Activated T-helper 1 cell treated with anti-CD3 and anti-CD28 coated beads, Interleukin-12 subunit alpha, Interleukin-12 subunit beta, Interleukin-2, Interleukin-4 antibody, amounts not matched to agents 30 ng/mL and 10 ng/mL and 1 ng/mL, durations not matched to agents 14 hours and 24 hours and 36 hours (primary cell): ENCODE data around the gene DMAC2L. TPM values are rescaled to one million over a fixed set of nuclear protein-coding genes. Genes with fewer than 3 reads are reported as not detected.
"Not testable (repeated sequence)": the region's sequence is repeated elsewhere in the genome, so short reads cannot be mapped to it uniquely, and the experiment has no call there.

Experiments used
- DNase-seq: peaks from one replicate; pipeline ENCODE4 v3.0.0; 2021; ENCODE audit warnings: low spot score
- H3K27ac Mint-ChIP-seq: one replicate; pipeline ENCODE4 v1.8.0; 2021; ENCODE audit warnings: mild to moderate bottlenecking, mixed read lengths
- H3K27me3 Mint-ChIP-seq: one replicate; pipeline ENCODE4 v1.8.0; 2022; ENCODE audit warnings: mild to moderate bottlenecking, moderate library complexity, mixed read lengths; ENCODE audit not compliant: insufficient read depth
- H3K36me3 Mint-ChIP-seq: one replicate; pipeline ENCODE4 v1.8.0; 2021; ENCODE audit warnings: low read depth, mixed read lengths
- H3K4me1 Mint-ChIP-seq: one replicate; pipeline ENCODE4 v1.8.0; 2021; ENCODE audit warnings: low read depth, mixed read lengths
- H3K4me3 Mint-ChIP-seq: one replicate; pipeline ENCODE4 v1.8.0; 2021; ENCODE audit warnings: mild to moderate bottlenecking, moderate library complexity, mixed read lengths
- H3K9me3 Mint-ChIP-seq: one replicate; pipeline ENCODE4 v1.8.0; 2021; ENCODE audit warnings: mixed read lengths
- intact Hi-C: fragments of 100-400 bp; cut with micrococcal nuclease; formaldehyde crosslinking; loops from one replicate; pipeline ENCODE4 v1.15.1; 2024
- total RNA-seq: library from RNA; stranded (reverse); gene quantifications from 2 replicates; pipeline ENCODE4 v1.2.3, GENCODE V29; 2022

Gene DMAC2L
- total RNA-seq, 1 donor from 2014 or later, result 14.4 TPM

- intact Hi-C loops, result no loop called here
- Mint-ChIP-seq H3K27ac (no peak overlapping the region), H3K9me3 (no peaks in the 10 kb centered on the region), H3K4me1 (peaks cover 19% of the 10 kb centered on the region), H3K4me3 (no peak overlapping the region), H3K36me3 (peaks cover 10% of the 10 kb centered on the region), H3K27me3 (no peaks in the 10 kb centered on the region)
- DNase-seq, result no peak
Observed at GRCh38 chr14:50360851-50361250, 48.7 kb downstream of the DMAC2L start.

GRCh38 chr14:50361473-50362403, 49.6 kb downstream of the DMAC2L start:
- not testable (repeated sequence) for H3K27ac Mint-ChIP-seq, H3K9me3 Mint-ChIP-seq, DNase-seq, H3K36me3 Mint-ChIP-seq, H3K4me3 Mint-ChIP-seq, H3K27me3 Mint-ChIP-seq
- intact Hi-C loops, result loop anchor here (2.0 kb wide), 4 partner anchors 35 to 75 kb away; partner anchors contain the start of genes CDKL1, DMAC2L and L2HGDH
- H3K4me1 Mint-ChIP-seq, result peaks cover 26% of the 10 kb centered on the region

DNA sequence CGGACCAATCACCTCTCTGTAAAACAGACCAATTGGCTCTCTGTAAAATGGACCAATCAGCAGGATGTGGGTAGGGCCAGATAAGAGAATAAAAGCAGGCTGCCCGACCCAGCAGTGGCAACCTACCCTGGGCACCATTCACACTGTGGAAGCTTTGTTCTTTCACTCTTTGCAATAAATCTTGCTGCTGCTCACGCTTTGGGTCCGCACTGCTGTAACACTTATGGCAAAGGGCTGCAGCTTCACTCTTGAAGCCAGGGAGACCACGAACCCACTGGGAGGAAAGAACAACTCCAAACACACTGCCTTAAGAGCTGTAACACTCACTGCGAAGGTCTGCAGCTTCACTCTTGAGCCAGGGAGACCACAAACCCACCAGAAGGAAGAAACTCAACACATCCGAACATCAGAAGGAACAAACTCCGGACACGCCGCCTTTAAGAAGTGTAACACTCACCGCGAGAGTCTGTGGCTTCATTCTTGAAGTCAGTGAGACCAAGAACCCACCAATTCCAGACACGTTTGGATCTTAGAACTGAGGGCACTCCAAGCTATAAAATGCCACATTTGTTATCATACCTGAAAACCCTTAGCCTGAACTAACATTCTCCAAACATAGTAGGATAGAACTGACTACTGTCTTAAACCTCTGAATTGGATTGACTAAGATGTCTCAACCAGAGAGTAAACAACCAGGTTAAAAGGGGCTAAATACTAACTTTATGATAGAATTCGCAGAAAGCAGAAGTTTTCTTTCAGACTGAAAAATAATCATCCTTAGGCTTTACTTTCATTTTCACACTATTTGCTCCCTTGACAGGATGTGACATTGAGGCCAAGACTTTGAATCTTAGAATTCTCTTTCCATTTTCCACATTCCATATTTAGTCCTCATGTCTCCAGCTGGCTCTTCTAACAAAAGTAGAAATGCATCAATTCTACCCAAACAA, 50.9 kb downstream of the DMAC2L start:
- Mint-ChIP-seq H3K36me3 (peaks cover 5% of the 10 kb centered on the region), H3K27me3 (no peaks in the 10 kb centered on the region), H3K9me3 (no peaks in the 10 kb centered on the region), H3K4me3 (peak overlapping the region; percentile 84), H3K27ac (peak overlapping the region; percentile 94), H3K4me1 (peaks cover 27% of the 10 kb centered on the region)
- peak; percentile 19 for DNase-seq
- intact Hi-C loops, result loop anchor here (1.0 to 2.0 kb wide), 6 partner anchors 19 to 159 kb away; partner anchors contain the start of genes CDKL1, DMAC2L and L2HGDH

DNA sequence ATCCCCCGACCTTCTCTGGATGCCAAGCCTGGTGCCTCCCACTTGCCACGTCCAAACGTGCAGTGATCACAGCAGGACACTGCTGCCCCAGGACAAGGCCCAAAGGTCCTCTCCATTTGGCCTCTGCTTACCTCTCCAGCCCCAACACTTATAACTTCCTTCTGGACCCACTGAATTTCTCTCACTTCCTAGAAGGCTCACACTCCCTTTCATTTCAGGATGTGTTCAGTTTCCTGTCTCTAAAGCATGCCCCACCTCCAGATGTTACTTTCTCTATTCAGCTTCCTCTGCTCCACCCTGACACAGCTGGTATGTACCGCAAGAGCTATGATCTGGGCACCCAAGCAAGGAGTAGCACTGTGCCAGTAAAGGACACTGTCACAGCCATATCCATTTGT, 51.6 kb downstream of the DMAC2L start:
- intact Hi-C loops, result loop anchor here (1.0 to 2.0 kb wide), 6 partner anchors 19 to 159 kb away; partner anchors contain the start of genes CDKL1, DMAC2L and L2HGDH
- Mint-ChIP-seq H3K9me3 (no peaks in the 10 kb centered on the region), H3K4me3 (peak overlapping the region; percentile 84), H3K27ac (peak overlapping the region; percentile 94), H3K27me3 (no peaks in the 10 kb centered on the region), H3K4me1 (peaks cover 27% of the 10 kb centered on the region), H3K36me3 (peaks cover 3% of the 10 kb centered on the region)
- peak; percentile 46 for DNase-seq

- Mint-ChIP-seq H3K9me3 (no peaks in the 10 kb centered on the region), H3K36me3 (peaks cover 3% of the 10 kb centered on the region), H3K4me1 (peaks cover 27% of the 10 kb centered on the region), H3K27ac (no peak overlapping the region), H3K27me3 (no peaks in the 10 kb centered on the region), H3K4me3 (no peak overlapping the region)
- intact Hi-C loops, result no loop called here
- DNase-seq, result no peak
Observed at GRCh38 chr14:50364792-50365191, 52.7 kb downstream of the DMAC2L start.

- DNase-seq, H3K9me3 Mint-ChIP-seq, H3K27ac Mint-ChIP-seq, intact Hi-C loops, H3K4me3 Mint-ChIP-seq, H3K27me3 Mint-ChIP-seq, H3K36me3 Mint-ChIP-seq: not testable (repeated sequence)
- H3K4me1 Mint-ChIP-seq, result peaks cover 27% of the 10 kb centered on the region
Observed at GRCh38 chr14:50365572-50365971, 53.4 kb downstream of the DMAC2L start.

- Mint-ChIP-seq H3K9me3 (peaks cover 4% of the 10 kb centered on the region), H3K4me1 (peaks cover 27% of the 10 kb centered on the region), H3K27me3 (no peaks in the 10 kb centered on the region), H3K36me3 (peaks cover 3% of the 10 kb centered on the region), H3K27ac (no peak overlapping the region), H3K4me3 (no peak overlapping the region)
- DNase-seq, result no peak
- intact Hi-C loops, result no loop called here
Observed at GRCh38 chr14:50366115-50366514, 54.0 kb downstream of the DMAC2L start.

DNA sequence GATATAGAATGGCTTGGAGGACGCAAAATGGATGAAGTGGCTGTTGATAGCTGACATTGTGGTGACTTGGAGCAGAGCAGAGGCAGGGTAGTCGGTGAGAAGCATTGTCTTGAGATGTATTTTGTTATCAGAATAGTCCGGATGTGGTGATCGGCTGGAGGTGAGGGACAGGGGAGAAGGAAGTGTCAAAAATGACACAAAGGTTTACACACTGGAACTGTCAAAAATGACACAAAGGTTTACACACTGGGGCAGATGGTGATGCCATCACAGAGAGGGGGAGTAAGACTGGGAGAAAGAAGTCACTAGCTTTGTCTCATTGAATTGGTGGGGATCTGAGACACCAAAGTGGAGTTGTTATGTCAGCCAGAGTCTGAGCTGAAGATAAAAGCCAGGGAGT, 54.5 kb downstream of the DMAC2L start:
- Mint-ChIP-seq H3K36me3 (peaks cover 3% of the 10 kb centered on the region), H3K27me3 (no peaks in the 10 kb centered on the region), H3K27ac (peak overlapping the region; percentile 71), H3K9me3 (peaks cover 4% of the 10 kb centered on the region), H3K4me1 (peaks cover 27% of the 10 kb centered on the region), H3K4me3 (no peak overlapping the region)
- intact Hi-C loops, result no loop called here
- no peak for DNase-seq

DNA sequence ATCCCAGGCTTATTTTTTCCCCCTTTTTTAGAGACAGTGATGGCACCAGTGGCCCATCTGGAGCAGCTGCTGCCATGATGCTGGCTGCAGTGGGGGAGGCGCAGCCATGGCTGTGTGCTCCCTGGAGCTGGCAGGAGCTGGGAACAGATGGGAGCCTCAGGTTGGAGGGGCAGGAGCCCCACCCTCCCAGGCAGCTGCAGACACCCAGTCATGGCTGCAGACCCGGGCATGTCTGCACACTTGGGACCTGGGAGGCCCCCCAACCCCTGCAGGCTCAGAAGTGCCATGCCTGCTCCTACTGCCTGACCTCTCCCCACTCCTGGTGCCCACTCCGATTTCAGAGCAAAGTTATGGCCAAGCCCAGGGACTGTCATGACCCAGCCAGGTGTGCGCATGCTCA, 59.4 kb downstream of the DMAC2L start:
- DNase-seq, result no peak
- peaks cover 3% of the 10 kb centered on the region for H3K4me1 Mint-ChIP-seq
- intact Hi-C loops, result no loop called here
- H3K4me3 Mint-ChIP-seq, result no peak overlapping the region
- H3K9me3 Mint-ChIP-seq, result peaks cover 4% of the 10 kb centered on the region
- no peaks in the 10 kb centered on the region for H3K36me3 Mint-ChIP-seq
- no peak overlapping the region for H3K27ac Mint-ChIP-seq
- peaks cover 2% of the 10 kb centered on the region for H3K27me3 Mint-ChIP-seq

DNA sequence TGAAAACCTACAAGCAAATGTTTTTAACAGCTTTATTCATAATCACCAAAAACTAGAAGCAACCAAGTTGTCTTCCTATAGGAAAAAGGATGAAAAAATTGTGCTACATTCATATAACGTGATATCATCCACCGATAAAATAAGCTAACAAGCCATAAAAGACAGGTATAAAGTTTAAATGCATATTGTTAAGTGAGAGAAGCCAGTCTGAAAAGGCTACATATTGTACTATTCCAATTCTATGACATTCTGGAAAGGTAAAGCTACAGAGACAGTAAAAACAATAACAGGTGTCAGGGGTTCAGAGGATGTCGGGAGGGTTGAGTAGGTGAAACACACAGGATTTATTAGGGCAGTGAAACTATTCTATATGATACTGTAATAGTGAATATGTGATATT, 61.8 kb downstream of the DMAC2L start:
- intact Hi-C loops, result no loop called here
- peaks cover 2% of the 10 kb centered on the region for H3K27me3 Mint-ChIP-seq
- peaks cover 4% of the 10 kb centered on the region for H3K9me3 Mint-ChIP-seq
- H3K36me3 Mint-ChIP-seq, result no peaks in the 10 kb centered on the region
- H3K4me1 Mint-ChIP-seq, result no peaks in the 10 kb centered on the region
- no peak overlapping the region for H3K27ac Mint-ChIP-seq
- no peak for DNase-seq
- H3K4me3 Mint-ChIP-seq, result no peak overlapping the region

- H3K4me1 Mint-ChIP-seq, result no peaks in the 10 kb centered on the region
- no peaks in the 10 kb centered on the region for H3K36me3 Mint-ChIP-seq
- H3K27me3 Mint-ChIP-seq, result peaks cover 2% of the 10 kb centered on the region
- DNase-seq, result no peak
- H3K4me3 Mint-ChIP-seq, result no peak overlapping the region
- H3K9me3 Mint-ChIP-seq, result no peaks in the 10 kb centered on the region
- no peak overlapping the region for H3K27ac Mint-ChIP-seq
- intact Hi-C loops, result no loop called here
Observed at GRCh38 chr14:50375760-50376159, 63.6 kb downstream of the DMAC2L start.
